PFSK-1 (cell line): ENCODE measurements around the gene MIOX.

Experiments
- POLR2AphosphoS5 ChIP-seq: IDR thresholded peaks from 2 replicates; pipeline ENCODE4 v1.6.1; 2012; ENCODE audit warnings: low read depth, mild to moderate bottlenecking, control low read depth, low read length, moderate library complexity
- TAF1 ChIP-seq: IDR thresholded peaks from 2 replicates; pipeline ENCODE4 v1.6.1; 2012; ENCODE audit warnings: low read length, control low read depth, borderline replicate concordance; ENCODE audit not compliant: insufficient read depth
- TF ChIP-seq, protein P1 (sequence below), 2 experiments: IDR thresholded peaks; 2 replicates each; pipeline versions ENCODE4 v1.6.1 to v1.8.0; 2011 to 2012; ENCODE audit warnings: low read depth in 2 of 2, low read length in 2 of 2, control low read depth in 1 of 2, inconsistent platforms in 1 of 2, mild to moderate bottlenecking in 1 of 2, moderate library complexity in 1 of 2; ENCODE audit not compliant: insufficient read depth in 1 of 2

DNA sequence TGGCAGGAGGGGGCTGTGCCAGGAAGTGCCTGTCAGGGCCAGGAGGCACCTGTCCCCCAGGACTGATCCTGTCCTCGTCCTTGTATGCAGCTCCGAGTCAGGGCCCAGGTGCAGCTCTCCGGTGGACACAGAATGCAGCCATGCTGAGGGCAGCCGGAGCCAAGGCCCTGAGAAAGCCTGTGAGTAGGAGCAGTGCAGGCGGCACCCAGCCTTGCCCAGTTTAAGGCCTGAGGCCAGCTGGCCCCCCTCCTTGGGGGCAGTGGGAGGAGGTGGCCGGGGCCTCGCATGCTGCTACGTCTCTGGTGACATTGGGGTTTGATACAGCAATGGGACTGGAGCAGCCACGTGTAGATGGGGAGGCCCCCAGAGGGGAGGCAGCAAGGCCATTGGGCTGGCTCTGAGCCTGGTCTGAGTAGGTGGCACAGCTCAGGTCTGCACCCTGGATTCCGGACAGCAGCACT is 46.8 kb upstream of the MIOX start:
- TF ChIP-seq POLR2AphosphoS5: no peak
- no peak for TF ChIP-seq TAF1
- TF ChIP-seq, protein P1, sequence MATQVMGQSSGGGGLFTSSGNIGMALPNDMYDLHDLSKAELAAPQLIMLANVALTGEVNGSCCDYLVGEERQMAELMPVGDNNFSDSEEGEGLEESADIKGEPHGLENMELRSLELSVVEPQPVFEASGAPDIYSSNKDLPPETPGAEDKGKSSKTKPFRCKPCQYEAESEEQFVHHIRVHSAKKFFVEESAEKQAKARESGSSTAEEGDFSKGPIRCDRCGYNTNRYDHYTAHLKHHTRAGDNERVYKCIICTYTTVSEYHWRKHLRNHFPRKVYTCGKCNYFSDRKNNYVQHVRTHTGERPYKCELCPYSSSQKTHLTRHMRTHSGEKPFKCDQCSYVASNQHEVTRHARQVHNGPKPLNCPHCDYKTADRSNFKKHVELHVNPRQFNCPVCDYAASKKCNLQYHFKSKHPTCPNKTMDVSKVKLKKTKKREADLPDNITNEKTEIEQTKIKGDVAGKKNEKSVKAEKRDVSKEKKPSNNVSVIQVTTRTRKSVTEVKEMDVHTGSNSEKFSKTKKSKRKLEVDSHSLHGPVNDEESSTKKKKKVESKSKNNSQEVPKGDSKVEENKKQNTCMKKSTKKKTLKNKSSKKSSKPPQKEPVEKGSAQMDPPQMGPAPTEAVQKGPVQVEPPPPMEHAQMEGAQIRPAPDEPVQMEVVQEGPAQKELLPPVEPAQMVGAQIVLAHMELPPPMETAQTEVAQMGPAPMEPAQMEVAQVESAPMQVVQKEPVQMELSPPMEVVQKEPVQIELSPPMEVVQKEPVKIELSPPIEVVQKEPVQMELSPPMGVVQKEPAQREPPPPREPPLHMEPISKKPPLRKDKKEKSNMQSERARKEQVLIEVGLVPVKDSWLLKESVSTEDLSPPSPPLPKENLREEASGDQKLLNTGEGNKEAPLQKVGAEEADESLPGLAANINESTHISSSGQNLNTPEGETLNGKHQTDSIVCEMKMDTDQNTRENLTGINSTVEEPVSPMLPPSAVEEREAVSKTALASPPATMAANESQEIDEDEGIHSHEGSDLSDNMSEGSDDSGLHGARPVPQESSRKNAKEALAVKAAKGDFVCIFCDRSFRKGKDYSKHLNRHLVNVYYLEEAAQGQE (IDR thresholded peaks at IDR 0.05; ENCODE audit: insufficient read depth in 1 of 2, low read depth in 2 of 2, low read length in 2 of 2): no peak
